ENCODE data around the gene CDK5RAP2. TPM values are rescaled to one million over a fixed set of nuclear protein-coding genes. Genes with fewer than 3 reads are reported as not detected.
"Not testable (repeated sequence)": the region's sequence is repeated elsewhere in the genome, so short reads cannot be mapped to it uniquely, and the experiment has no call there.

Gene CDK5RAP2
- total RNA-seq, 1 donor from 2014 or later = 18.7 TPM

DNA sequence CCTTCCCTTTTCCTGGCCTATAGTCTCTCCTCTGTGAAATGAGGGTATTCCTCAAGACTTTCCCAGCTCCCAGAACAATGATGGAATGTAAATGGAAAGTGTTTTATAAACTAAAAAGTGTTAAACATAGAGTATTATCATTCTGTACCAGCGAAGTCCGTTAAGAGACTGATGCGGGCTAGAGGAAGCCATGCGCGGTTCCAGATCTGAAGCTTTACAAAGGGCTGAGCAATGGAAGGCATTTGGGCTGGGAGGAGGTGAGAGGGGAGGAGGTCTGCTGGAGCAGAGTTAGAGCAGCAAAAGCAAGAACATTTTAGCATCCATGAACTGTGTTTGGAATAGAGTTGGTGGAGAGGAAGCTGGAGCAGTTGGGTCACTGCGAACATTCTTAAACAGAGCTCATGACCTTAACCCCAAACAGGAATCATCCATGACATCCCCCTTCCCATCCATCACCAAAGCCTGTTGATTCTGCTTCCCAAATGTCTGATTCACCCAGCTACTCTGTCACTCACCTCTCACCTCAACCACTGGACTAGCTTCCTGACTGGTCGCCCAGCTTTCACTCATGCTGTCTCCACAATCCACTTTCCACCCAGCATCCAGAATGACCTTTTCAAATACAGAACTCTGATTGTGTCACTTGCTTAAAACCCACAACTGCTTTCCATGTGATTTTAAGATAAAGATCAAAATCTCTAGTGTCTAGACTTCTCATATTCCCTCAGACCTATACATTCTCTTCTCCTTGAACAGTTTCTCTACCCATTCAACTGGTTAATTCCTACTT, 37.1 kb downstream of the CDK5RAP2 start:
- no peak for DNase-seq

GRCh38 chr9:120541921-120542320, 38.0 kb downstream of the CDK5RAP2 start:
- no peak for DNase-seq

DNA sequence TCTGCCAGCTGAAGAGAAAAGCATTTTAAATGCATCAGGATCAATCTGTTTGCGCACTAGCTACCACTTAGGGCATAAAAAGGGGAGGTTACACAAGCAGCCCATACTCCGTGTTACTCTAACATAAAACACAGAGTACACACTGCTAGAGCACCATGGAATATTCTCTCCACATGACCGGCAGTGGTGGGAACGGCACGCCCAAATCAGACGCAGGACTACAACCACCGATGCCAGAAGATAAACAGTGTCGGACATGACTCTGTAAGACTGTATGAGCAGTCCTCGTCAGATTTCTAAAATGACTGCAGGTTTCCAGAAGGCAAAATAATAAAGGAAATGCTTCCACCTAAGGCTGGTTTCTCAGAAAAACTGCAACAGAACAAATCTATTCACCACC, 40.0 kb downstream of the CDK5RAP2 start:
- DNase-seq = no peak

GRCh38 chr9:120538339-120538738, 41.6 kb downstream of the CDK5RAP2 start:
- peak; percentile 69 for DNase-seq

DNA sequence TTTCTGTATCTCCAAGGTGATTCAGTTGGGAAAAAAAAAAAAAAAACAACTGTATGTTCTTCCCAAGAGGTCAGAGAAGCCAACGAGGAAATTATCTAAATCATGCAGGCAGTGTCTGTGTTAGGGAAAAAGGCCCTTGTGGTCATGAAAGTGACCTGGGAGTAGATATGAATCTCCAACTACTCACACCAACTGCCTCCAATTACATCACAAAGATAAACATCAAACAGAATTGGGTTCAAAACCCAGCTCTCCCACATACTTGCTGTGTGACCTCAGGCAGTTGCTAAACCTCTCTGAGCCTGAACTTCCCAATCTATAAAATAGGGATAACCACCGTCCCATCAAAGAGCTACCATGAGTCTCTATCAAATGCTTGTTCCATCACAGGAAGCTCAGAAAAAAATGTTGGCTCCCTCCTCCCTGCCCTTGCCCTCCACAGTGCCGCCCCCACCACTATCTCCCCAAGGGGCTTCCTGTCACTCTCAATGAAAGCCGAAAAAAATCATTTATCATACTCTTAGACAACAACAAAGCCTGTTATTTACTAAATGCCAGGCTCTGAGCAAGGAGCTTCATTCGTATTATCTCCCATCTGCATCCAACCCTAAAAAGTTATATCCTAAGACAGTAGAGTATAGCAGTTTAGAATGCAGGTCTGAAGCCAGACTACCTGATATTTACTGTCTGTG, 42.9 kb downstream of the CDK5RAP2 start:
- DNase-seq = no peak

- no peak for DNase-seq
Observed at GRCh38 chr9:120536094-120536493, 43.9 kb downstream of the CDK5RAP2 start.

DNA sequence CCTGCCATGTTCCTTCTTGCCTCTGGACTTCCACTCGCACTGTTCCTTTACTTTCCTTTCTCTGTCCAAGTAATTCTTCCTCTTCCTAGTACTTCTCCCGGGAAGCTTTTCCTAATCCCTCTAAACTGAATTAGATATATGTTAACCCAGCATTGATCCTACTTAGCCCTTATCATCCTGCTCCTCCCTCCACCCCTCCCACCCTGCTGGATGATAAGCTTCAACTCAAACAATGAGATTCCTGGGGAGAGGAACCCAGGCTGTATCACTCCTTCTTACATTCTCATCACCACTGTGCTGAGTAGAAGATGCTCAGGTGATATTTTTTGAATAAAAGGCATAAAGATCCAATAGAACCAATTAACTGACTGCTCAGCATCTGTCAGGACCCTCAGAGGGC, 45.7 kb downstream of the CDK5RAP2 start:
- no peak for DNase-seq

- no peak for DNase-seq
Observed at GRCh38 chr9:120532891-120533290, 47.1 kb downstream of the CDK5RAP2 start.

DNA sequence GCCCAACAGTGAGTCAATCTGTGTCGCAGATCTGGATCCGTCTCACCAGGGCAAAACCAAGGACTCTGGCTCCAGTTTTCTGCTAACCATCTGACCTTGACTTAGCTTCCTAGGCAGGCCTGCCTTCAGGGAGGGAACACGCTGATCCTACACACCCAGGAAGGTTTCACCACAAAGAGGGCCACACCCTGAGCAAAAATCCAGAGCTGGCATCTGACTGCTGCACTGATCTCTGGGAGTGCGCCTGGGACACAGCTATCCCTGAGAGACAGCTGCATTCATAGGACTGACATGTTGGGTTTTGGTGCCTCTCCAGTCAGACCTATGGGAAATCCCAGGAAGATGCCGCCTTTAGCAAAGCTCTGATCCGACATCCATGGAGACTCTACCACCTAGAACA, 47.5 kb downstream of the CDK5RAP2 start:
- DNase-seq = no peak

GRCh38 chr9:120531683-120532300, 48.2 kb downstream of the CDK5RAP2 start:
- DNase-seq = peak; percentile 64

DNA sequence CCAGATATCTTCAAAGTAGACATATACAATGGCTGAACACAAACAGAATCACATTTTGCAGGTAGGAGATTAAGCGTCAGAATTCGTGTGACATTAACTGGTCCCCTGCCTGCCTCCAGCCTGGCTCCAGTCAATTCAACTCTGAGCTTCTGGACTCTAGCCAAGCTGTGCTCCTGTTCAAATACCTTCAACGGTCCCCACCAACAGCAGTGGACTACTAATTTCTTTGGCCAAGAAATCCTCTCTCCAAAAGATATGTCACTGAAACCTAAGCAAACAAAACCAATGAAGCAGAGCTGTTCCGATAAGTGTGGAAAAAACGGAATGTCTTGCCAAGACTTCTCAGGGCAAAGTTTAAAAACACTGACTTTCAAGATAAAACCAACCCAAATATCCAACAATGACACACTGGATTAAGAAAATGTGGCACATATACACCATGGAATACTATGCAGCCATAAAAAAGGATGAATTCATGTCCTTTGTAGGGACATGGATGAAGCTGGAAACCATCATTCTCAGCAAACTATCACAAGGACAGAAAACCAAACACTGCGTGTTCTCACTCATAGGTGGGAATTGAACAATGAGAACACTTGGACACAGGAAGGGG, 49.6 kb downstream of the CDK5RAP2 start:
- DNase-seq = not testable (repeated sequence)

GRCh38 chr9:120528829-120529228, 51.1 kb downstream of the CDK5RAP2 start:
- DNase-seq = no peak

DNA sequence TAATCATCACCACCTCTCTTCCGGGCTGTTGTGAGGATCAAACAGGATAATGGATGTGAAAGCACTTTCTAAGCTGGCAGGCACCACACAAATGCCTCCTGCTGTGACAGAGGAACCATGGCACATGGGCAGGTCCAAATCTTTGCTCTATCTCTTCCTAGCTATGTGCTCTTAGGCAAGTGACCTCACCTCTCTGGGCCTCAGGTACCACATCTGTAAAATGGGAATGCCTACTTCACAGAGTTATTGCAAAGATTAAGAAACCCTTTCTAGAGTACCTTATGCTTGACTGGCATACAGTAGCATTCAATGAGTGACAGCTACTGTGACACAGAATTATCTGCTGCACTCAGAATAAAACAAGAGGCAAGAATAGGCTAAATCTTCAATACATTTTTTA, 51.6 kb downstream of the CDK5RAP2 start:
- no peak for DNase-seq

DNA sequence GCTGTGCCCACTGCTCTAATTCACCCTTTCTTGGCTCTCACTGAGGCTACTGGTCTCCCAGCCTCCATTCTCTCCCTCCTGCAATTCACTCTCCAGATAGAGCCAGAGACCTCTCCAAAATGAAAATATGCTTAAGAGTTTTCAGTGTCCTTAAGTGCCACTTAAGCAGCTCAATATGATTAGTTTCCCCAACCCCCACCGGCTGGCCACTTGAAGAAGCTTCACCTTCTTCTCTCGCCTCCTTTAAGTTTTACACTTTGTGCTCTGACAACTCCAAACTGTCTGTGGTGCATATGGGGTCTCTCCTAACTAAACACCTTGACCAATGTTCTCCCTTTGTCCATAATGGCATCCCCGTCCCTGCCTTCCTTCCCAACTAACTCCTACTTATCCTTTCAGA, 53.4 kb downstream of the CDK5RAP2 start:
- DNase-seq = no peak

DNA sequence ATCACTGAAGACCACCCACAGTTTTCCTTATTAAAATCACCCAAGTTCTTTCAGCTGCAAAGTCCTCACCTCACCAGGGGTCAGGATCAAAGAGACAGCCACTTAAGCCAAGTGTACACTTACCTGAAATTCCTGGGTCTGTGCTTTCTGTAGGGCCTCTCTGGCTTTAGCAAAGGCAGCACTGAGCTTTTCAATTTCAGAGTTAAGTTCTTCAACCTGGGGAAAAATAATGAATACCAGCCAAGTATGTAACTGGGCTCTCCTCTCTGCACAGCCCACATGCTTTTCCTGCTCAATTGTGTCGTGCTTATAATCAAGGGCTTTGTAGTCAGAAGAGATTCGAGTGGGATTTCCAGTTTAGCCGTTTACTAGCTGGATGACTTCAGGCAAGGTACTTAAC, 55.1 kb downstream of the CDK5RAP2 start:
- no peak for DNase-seq

GRCh38 chr9:120524038-120524437, 55.9 kb downstream of the CDK5RAP2 start:
- DNase-seq = no peak

- no peak for DNase-seq
Observed at GRCh38 chr9:120522558-120522957, 57.4 kb downstream of the CDK5RAP2 start.

- DNase-seq = no peak
Observed at GRCh38 chr9:120522032-120522431, 57.9 kb downstream of the CDK5RAP2 start.

GRCh38 chr9:120521101-120521500, 58.9 kb downstream of the CDK5RAP2 start:
- DNase-seq = no peak

DNA sequence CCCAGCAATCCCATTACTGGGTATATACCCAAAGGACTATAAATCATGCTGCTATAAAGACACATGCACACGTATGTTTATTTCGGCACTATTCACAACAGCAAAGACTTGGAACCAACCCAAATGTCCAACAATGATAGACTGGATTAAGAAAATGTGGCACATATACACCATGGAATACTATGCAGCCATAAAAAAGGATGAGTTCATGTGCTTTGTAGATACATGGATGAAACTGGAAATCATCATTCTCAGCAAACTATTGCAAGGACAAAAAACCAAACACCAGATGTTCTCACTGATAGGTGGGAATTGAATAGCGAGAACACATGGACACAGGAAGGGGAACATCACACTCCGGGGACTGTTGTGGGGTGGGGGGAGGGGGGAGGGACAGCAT, 64.0 kb downstream of the CDK5RAP2 start:
- DNase-seq = not testable (repeated sequence)

DNA sequence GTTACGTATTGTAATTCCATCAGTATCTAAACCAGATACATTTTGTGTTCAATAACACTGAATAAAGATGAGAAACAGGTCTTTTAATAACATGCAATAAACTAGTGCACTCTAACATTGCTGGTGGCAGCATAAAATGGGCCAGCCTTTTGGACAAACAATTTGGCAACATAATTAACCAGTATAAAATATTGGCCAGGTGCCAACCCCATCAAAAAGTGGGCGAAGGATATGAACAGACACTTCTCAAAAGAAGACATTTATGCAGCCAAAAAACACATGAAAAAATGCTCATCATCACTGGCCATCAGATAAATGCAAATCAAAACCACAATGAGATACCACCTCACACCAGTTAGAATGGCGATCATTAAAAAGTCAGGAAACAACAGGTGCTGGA, 64.5 kb downstream of the CDK5RAP2 start:
- not testable (repeated sequence) for DNase-seq

GRCh38 chr9:120514405-120514804, 65.6 kb downstream of the CDK5RAP2 start:
- DNase-seq = no peak

DNA sequence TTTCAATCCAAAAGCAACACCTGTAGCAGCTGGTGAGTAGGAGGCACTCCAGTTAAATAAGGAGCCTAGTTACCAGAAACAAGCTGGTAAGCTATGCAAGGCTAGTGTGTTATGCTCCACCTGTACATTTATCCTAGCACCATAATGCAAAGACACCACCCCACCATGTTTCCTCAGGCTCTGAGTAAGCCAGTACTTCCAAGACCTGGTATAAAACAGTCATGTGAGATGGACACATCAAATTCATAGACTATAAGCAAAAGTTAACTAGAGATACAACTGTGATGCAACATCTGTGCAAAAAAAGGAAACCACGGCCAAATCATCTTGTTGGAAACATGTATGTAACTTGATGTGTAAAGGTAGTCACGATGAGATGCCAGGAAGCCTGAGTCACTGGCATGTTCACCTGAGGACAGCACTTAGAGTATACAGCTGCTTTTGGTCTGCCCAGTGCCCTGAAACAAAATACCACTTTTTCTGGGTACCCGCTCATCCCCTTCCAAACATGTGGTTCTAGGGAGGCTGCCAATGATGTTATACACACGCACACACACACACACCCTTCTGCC, 66.1 kb downstream of the CDK5RAP2 start:
- no peak for DNase-seq

All from dermis blood vessel endothelial cell (primary cell).